ENCODE measurements around the gene GBP6. TPM values are rescaled to one million over a fixed set of nuclear protein-coding genes. Genes with fewer than 3 reads are reported as not detected.
A peak's percentile ranks its signal among the peaks of the same experiment; 100 is the strongest.
"Not testable (repeated sequence)": the region's sequence is repeated elsewhere in the genome, so short reads cannot be mapped to it uniquely, and the experiment has no call there.

The GBP6 gene
- total RNA-seq, 2 donors from 2014 or later = not detected

DNA sequence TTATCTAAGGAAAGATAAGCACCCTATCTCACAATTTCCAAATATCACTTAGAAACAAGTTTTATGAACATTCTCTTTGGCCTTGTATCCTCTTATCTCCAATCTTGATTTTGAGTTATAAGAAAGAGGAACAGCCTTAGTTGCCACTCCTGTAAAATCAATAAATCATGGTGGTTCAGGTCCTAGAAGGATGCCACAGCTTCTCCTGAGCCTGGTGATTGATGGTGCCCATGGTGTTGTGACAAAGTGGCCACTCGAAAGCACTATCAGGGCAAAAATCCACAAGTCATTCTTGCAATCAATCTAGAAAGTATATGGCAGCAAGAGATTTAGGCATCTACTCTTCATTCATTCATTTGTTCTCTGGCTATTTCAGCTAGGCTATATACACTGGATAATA, 27.8 kb downstream of the GBP6 start:
- H3K9me3 ChIP-seq = no peaks in the 10 kb centered on the region
- H3K4me1 ChIP-seq (replicated peaks) = no peaks in the 10 kb centered on the region
- no peaks in the 10 kb centered on the region for H3K36me3 ChIP-seq
- no peaks in the 10 kb centered on the region for H3K27me3 ChIP-seq (replicated peaks; ENCODE audit: insufficient read depth)
- TF ChIP-seq POLR2A (IDR thresholded peaks at IDR 0.05) (no peak), CTCF (IDR thresholded peaks at IDR 0.05) (no peak), POLR2AphosphoS5 (IDR thresholded peaks at IDR 0.05) (no peak)
- no peak overlapping the region for H3K27ac ChIP-seq
- WGBS = 79% methylated on average over 1 of the region's 1 CpG
- H3K4me3 ChIP-seq = no peak overlapping the region
- intact Hi-C loops (cut with DNase I) = no loop called here
- no peak for DNase-seq (ENCODE audit: low spot score)

DNA sequence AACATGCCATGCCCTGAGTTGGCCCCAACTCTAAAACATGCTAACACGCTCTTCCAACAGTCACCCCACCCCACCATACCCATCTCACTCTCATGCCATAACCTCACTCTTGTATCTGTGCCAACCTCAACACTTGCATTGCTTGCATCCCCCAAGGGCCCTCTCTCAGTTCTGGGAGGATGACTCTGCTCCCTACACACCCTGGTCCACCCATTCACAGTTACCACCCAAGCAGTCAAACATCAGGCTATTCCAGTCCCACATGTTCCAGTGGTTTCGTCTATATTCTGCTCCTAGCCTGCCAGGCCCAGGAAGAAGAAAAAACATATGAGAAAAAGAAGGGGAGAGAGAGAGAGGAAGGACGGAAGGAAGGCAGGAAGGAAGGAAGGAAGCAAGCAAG, 31.0 kb downstream of the GBP6 start:
- H3K27ac ChIP-seq = no peak overlapping the region
- H3K9me3 ChIP-seq = no peaks in the 10 kb centered on the region
- H3K4me3 ChIP-seq = no peak overlapping the region
- no peak for DNase-seq (ENCODE audit: low spot score)
- H3K36me3 ChIP-seq = no peaks in the 10 kb centered on the region
- TF ChIP-seq CTCF (IDR thresholded peaks at IDR 0.05) (no peak), POLR2A (IDR thresholded peaks at IDR 0.05) (no peak), POLR2AphosphoS5 (IDR thresholded peaks at IDR 0.05) (no peak)
- no peaks in the 10 kb centered on the region for H3K4me1 ChIP-seq (replicated peaks)
- WGBS = 90% methylated on average over 3 of the region's 3 CpGs
- no peaks in the 10 kb centered on the region for H3K27me3 ChIP-seq (replicated peaks; ENCODE audit: insufficient read depth)
- intact Hi-C loops (cut with DNase I) = no loop called here

GRCh38 chr1:89396902-89397301, 33.0 kb downstream of the GBP6 start:
- no peak for DNase-seq (ENCODE audit: low spot score)
- intact Hi-C loops (cut with DNase I) = no loop called here
- no peak for TF ChIP-seq POLR2AphosphoS5 (IDR thresholded peaks at IDR 0.05)
- no peak for TF ChIP-seq CTCF (IDR thresholded peaks at IDR 0.05)
- TF ChIP-seq POLR2A (IDR thresholded peaks at IDR 0.05) = no peak
- no peak overlapping the region for H3K27ac ChIP-seq
- no peaks in the 10 kb centered on the region for H3K27me3 ChIP-seq (replicated peaks; ENCODE audit: insufficient read depth)
- no peaks in the 10 kb centered on the region for H3K4me1 ChIP-seq (replicated peaks)
- H3K36me3 ChIP-seq = no peaks in the 10 kb centered on the region
- no peak overlapping the region for H3K4me3 ChIP-seq
- no peaks in the 10 kb centered on the region for H3K9me3 ChIP-seq

DNA sequence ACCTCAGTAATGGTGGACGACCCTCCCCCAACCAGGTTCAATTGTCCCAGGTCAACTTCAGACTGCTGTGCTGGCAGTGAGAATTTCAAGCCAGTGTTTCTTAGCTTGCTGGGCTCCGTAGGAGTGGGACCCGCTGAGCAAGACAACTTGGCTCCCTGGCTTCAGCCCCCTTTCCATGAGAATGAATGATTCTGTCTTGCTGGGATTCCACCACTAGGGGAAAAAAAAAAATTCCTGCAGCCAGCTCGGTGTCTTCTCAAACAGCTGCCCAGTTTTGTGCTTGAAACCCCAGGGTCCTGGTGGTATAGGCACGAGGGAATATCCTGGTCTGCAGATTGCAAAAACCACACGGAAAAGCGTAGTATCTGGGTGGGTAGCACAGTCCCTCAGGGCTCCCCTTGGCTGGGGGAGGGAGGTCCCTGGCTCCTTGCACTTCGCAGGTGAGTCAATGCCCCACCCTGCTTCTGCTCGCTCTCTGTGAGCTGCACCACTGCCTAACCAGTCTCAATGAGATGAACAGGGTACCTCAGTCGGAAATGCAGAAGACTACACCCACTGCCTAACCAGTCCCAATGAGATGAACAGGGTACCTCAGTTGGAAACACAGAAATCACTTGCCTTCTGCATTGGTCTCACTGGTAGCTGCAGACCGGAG, 41.5 kb downstream of the GBP6 start:
- Histone ChIP-seq H3K27ac (no peak overlapping the region), H3K9me3 (no peaks in the 10 kb centered on the region), H3K27me3 (replicated peaks; ENCODE audit: insufficient read depth) (no peaks in the 10 kb centered on the region), H3K36me3 (no peaks in the 10 kb centered on the region), H3K4me1 (replicated peaks) (no peaks in the 10 kb centered on the region), H3K4me3 (no peak overlapping the region)
- DNase-seq (ENCODE audit: low spot score) = no peak
- intact Hi-C loops (cut with DNase I) = no loop called here
- TF ChIP-seq POLR2A (IDR thresholded peaks at IDR 0.05) = no peak
- TF ChIP-seq CTCF (IDR thresholded peaks at IDR 0.05) = no peak
- TF ChIP-seq POLR2AphosphoS5 (IDR thresholded peaks at IDR 0.05) = no peak
- WGBS = 78% methylated on average over 11 of the region's 11 CpGs

- H3K36me3 ChIP-seq = no peaks in the 10 kb centered on the region
- H3K9me3 ChIP-seq = no peaks in the 10 kb centered on the region
- H3K27me3 ChIP-seq (replicated peaks; ENCODE audit: insufficient read depth) = no peaks in the 10 kb centered on the region
- peak overlapping the region in 1 of 2 donors; percentile 15 for H3K4me3 ChIP-seq
- peak overlapping the region; percentile 42 to 49 for H3K27ac ChIP-seq
- WGBS = 4% methylated on average over 1 of the region's 1 CpG
- no peaks in the 10 kb centered on the region for H3K4me1 ChIP-seq (replicated peaks)
- intact Hi-C loops (cut with DNase I) = no loop called here
- no peak for DNase-seq (ENCODE audit: low spot score)
- TF ChIP-seq CTCF (IDR thresholded peaks at IDR 0.05) (no peak), POLR2AphosphoS5 (IDR thresholded peaks at IDR 0.05) (no peak), POLR2A (IDR thresholded peaks at IDR 0.05) (no peak)
These were observed 43.5 kb downstream of the GBP6 start for GRCh38 chr1:89407360-89407759.

DNA sequence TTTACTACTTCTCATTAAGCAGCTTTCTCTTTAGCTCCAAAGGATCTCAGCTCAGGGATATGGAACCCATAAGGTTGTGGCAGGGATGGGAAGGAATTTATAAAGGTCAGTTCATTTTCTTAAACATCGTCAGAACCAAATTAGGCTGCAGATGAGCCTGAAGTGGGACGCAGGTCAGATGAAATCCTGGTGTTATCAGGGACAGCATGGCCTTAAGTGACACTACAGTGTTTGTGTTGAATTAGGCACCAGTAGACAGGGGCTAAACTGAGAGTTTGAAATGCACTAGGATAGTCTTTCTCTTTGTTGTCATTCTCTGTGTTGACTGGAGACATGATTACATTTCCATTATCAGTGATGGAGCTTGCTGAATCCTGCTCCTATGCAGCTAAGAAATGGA, 43.9 kb downstream of the GBP6 start:
- H3K27ac ChIP-seq = peak overlapping the region; percentile 42 to 49
- H3K27me3 ChIP-seq (replicated peaks; ENCODE audit: insufficient read depth); intact Hi-C loops (cut with DNase I); H3K9me3 ChIP-seq; H3K36me3 ChIP-seq; DNase-seq (ENCODE audit: low spot score); H3K4me1 ChIP-seq (replicated peaks): not testable (repeated sequence)
- peak overlapping the region in 1 of 2 donors; percentile 15 for H3K4me3 ChIP-seq
- 54% methylated on average over 2 of the region's 2 CpGs for WGBS
